SK-N-SH (cell line): ENCODE results near the gene GNG14. TPM values are rescaled to one million over a fixed set of nuclear protein-coding genes. Genes with fewer than 3 reads are reported as not detected.
A peak's percentile ranks its signal among the peaks of the same experiment; 100 is the strongest.

Experiments used
- CTCF ChIA-PET: fragments of 300-600, 350-600 bp; formaldehyde crosslinking; extraction: SDS; loops from one replicate; lab custom pipeline; 2021; lab: Yijun Ruan, JAX
- POLR2A ChIA-PET: fragments of 350-600 bp; sonication (Branson Sonifier 250); formaldehyde crosslinking; extraction: SDS; loops from one replicate; lab custom pipeline; 2020; ENCODE audit warnings: antibody characterized with exemption, inconsistent platforms; lab: Yijun Ruan, JAX
- DNase-seq: peaks from one replicate; pipeline ENCODE4 v3.0.0; 2012
- H2AFZ ChIP-seq: fragments of 200-600 bp; sonication (generic); 2 replicates; pipeline ENCODE4 v1.8.1; 2016; ENCODE audit warnings: antibody characterized with exemption, mild to moderate bottlenecking, low read depth
- H3F3A ChIP-seq: fragments of 200-600 bp; sonication (generic); replicated peaks from 2 replicates; pipeline ENCODE3; 2016; ENCODE audit warnings: antibody characterized with exemption, mild to moderate bottlenecking; ENCODE audit not compliant: insufficient read depth
- H3K27ac ChIP-seq, 2 experiments: fragments of 200-500 bp in 1 of 2; fragments of 200-600 bp in 1 of 2; sonication (Bioruptor generic) in 1 of 2; sonication (generic), shearing (Covaris generic) in 1 of 2; 2 replicates each; pipeline versions ENCODE4 v1.5.1 to v1.6.1; 2014 to 2016; ENCODE audit warnings: low read depth in 2 of 2, inconsistent platforms in 1 of 2, low read length in 1 of 2, mild to moderate bottlenecking in 1 of 2, mixed read lengths in 1 of 2
- H3K27me3 ChIP-seq: fragments of 200-600 bp; sonication (generic), shearing (Covaris generic); 2 replicates; pipeline ENCODE4 v1.6.1; 2016; ENCODE audit warnings: mixed run types; ENCODE audit not compliant: insufficient read depth
- H3K36me3 ChIP-seq, 2 experiments: fragments of 200-500 bp in 1 of 2; fragments of 200-600 bp in 1 of 2; sonication (Bioruptor generic) in 1 of 2; sonication (generic) in 1 of 2; replicated peaks in 1 of 2; 2 replicates each; pipeline versions ENCODE3 to v1.5.1; 2014 to 2016; ENCODE audit warnings: low read length in 1 of 2, mild to moderate bottlenecking in 1 of 2; ENCODE audit not compliant: insufficient read depth in 2 of 2, control insufficient read depth in 1 of 2
- H3K4me1 ChIP-seq, 2 experiments: fragments of 200-500 bp in 1 of 2; fragments of 200-600 bp in 1 of 2; sonication (Bioruptor generic) in 1 of 2; sonication (generic), shearing (Covaris generic) in 1 of 2; 2 replicates each; pipeline versions ENCODE4 v1.5.1 to v1.6.1; 2014 to 2016; ENCODE audit warnings: low read depth in 1 of 2, low read length in 1 of 2, mixed run types in 1 of 2; ENCODE audit not compliant: insufficient read depth in 2 of 2, control insufficient read depth in 1 of 2
- H3K4me2 ChIP-seq: fragments of 200-600 bp; sonication (generic), shearing (Covaris generic); 2 replicates; pipeline ENCODE4 v1.6.1; 2017; ENCODE audit warnings: mixed run types
- H3K4me3 ChIP-seq, 2 experiments: fragments of 200-500 bp in 1 of 2; fragments of 200-600 bp in 1 of 2; sonication (Bioruptor generic) in 1 of 2; sonication (generic), shearing (Covaris generic) in 1 of 2; 2 replicates each; pipeline versions ENCODE4 v1.5.1 to v1.8.1; 2014 to 2016; ENCODE audit warnings: low read depth in 2 of 2, inconsistent platforms in 1 of 2, low read length in 1 of 2, mild to moderate bottlenecking in 1 of 2, mixed read lengths in 1 of 2, moderate library complexity in 1 of 2
- H3K79me2 ChIP-seq: fragments of 200-600 bp; sonication (generic); 2 replicates; pipeline ENCODE4 v1.8.1; 2017; ENCODE audit warnings: mild to moderate bottlenecking; ENCODE audit not compliant: insufficient read depth
- H3K9ac ChIP-seq: fragments of 200-600 bp; sonication (generic); 2 replicates; pipeline ENCODE4 v1.6.1; 2017; ENCODE audit warnings: mixed run types
- H3K9me2 ChIP-seq: fragments of 200-600 bp; sonication (generic); 2 replicates; pipeline ENCODE4 v1.6.1; 2017; ENCODE audit warnings: mixed run types
- H3K9me3 ChIP-seq: fragments of 200-600 bp; sonication (generic); 2 replicates; pipeline ENCODE4 v1.6.1; 2017; ENCODE audit warnings: mixed run types, mild to moderate bottlenecking, moderate library complexity
- H4K20me1 ChIP-seq: fragments of 200-600 bp; sonication (generic); 2 replicates; pipeline ENCODE4 v1.6.1; 2017; ENCODE audit warnings: mild to moderate bottlenecking, mixed run types; ENCODE audit not compliant: insufficient read depth
- CHD2 ChIP-seq: fragments of 150-350 bp; IDR thresholded peaks from 2 replicates; pipeline ENCODE4 v1.6.1; 2018; ENCODE audit warnings: low read length; ENCODE audit not compliant: partially characterized antibody
- ELF1 ChIP-seq: IDR thresholded peaks from 2 replicates; pipeline ENCODE4 v1.4.0; 2012
- EP300 ChIP-seq, 2 experiments: IDR thresholded peaks; 2 replicates each; pipeline versions ENCODE4 v1.4.0 to v1.6.1; 2012; ENCODE audit warnings: borderline replicate concordance in 1 of 2, low read depth in 1 of 2, low read length in 1 of 2
- EZH2phosphoT487 ChIP-seq: fragments of 200-600 bp; sonication (generic); IDR thresholded peaks from 2 replicates; pipeline ENCODE4 v1.6.1; 2017; ENCODE audit warnings: low read depth, mixed run types, mild to moderate bottlenecking, antibody characterized with exemption, moderate library complexity, borderline replicate concordance
- FOSL2 ChIP-seq: IDR thresholded peaks from 2 replicates; pipeline ENCODE4 v1.4.0; 2012; ENCODE audit warnings: low read depth, mild to moderate bottlenecking, moderate library complexity, borderline replicate concordance
- FOXJ3 ChIP-seq: sonication (generic); formaldehyde crosslinking; IDR thresholded peaks from 2 replicates; pipeline ENCODE4 v1.5.1; 2020; ENCODE audit warnings: mild to moderate bottlenecking, missing genetic modification reagents
- FOXM1 ChIP-seq: IDR thresholded peaks from 2 replicates; pipeline ENCODE4 v1.4.0; 2012; ENCODE audit warnings: low read depth, mild to moderate bottlenecking
- GABPA ChIP-seq: IDR thresholded peaks from 2 replicates; pipeline ENCODE4 v1.4.0; 2012; ENCODE audit warnings: low read depth, mild to moderate bottlenecking
- GATA2 ChIP-seq: sonication (generic); formaldehyde crosslinking; IDR thresholded peaks from 2 replicates; pipeline ENCODE4 v1.5.0; 2020; ENCODE audit warnings: mild to moderate bottlenecking, missing genetic modification reagents
- MAX ChIP-seq: IDR thresholded peaks from 2 replicates; pipeline ENCODE4 v1.4.0; 2012; ENCODE audit warnings: low read depth
- MEF2A ChIP-seq: IDR thresholded peaks from 2 replicates; pipeline ENCODE4 v1.4.0; 2012; ENCODE audit warnings: low read depth, borderline replicate concordance
- MXI1 ChIP-seq: IDR thresholded peaks from 2 replicates; pipeline ENCODE4 v1.6.1; 2012; ENCODE audit warnings: mild to moderate bottlenecking, low read depth, low read length, improper control_type of control experiment
- NFIC ChIP-seq: IDR thresholded peaks from 2 replicates; pipeline ENCODE4 v1.4.0; 2012; ENCODE audit warnings: borderline replicate concordance
- NRF1 ChIP-seq: IDR thresholded peaks from 2 replicates; pipeline ENCODE4 v1.6.1; 2012; ENCODE audit warnings: low read depth, mild to moderate bottlenecking, low read length
- PBX3 ChIP-seq: IDR thresholded peaks from 2 replicates; pipeline ENCODE4; 2012
- POLR2AphosphoS5 ChIP-seq: IDR thresholded peaks from 2 replicates; pipeline ENCODE4 v1.6.1; 2012; ENCODE audit warnings: low read depth, low read length
- RAD21 ChIP-seq: IDR thresholded peaks from 2 replicates; pipeline ENCODE4 v1.6.1; 2012; ENCODE audit warnings: mild to moderate bottlenecking, low read length
- RCOR1 ChIP-seq: fragments of 150-350 bp; IDR thresholded peaks from 2 replicates; pipeline ENCODE4 v1.6.1; 2017; ENCODE audit warnings: antibody characterized with exemption, low read length
- RFX5 ChIP-seq: IDR thresholded peaks from 2 replicates; pipeline ENCODE4 v1.6.1; 2012; ENCODE audit warnings: mild to moderate bottlenecking, improper control_type of control experiment, low read length
- RXRA ChIP-seq: IDR thresholded peaks from 2 replicates; pipeline ENCODE4 v1.4.0; 2012; ENCODE audit warnings: low read depth, mild to moderate bottlenecking, borderline replicate concordance
- SIN3A ChIP-seq: IDR thresholded peaks from 2 replicates; pipeline ENCODE4 v1.6.1; 2012; ENCODE audit warnings: low read depth, mild to moderate bottlenecking, low read length, moderate library complexity, borderline replicate concordance
- SMC3 ChIP-seq: IDR thresholded peaks from 2 replicates; pipeline ENCODE4 v1.6.1; 2012; ENCODE audit warnings: low read depth, low read length, improper control_type of control experiment
- TAF1 ChIP-seq: IDR thresholded peaks from 2 replicates; pipeline ENCODE4 v1.6.1; 2012; ENCODE audit warnings: low read depth, mild to moderate bottlenecking, low read length, moderate library complexity, borderline replicate concordance
- TCF12 ChIP-seq: IDR thresholded peaks from 2 replicates; pipeline ENCODE4 v1.4.0; 2012
- TEAD4 ChIP-seq: IDR thresholded peaks from 2 replicates; pipeline ENCODE4 v1.4.0; 2012; ENCODE audit warnings: mild to moderate bottlenecking, borderline replicate concordance; ENCODE audit not compliant: insufficient read depth
- USF1 ChIP-seq: IDR thresholded peaks from 2 replicates; pipeline ENCODE4 v1.4.0; 2012; ENCODE audit warnings: low read depth, borderline replicate concordance
- YY1 ChIP-seq: IDR thresholded peaks from 2 replicates; pipeline ENCODE4 v1.4.0; 2012; ENCODE audit warnings: low read depth, mild to moderate bottlenecking
- ZBTB33 ChIP-seq: IDR thresholded peaks from 2 replicates; pipeline ENCODE4 v1.4.0; 2012; ENCODE audit warnings: low read depth, borderline replicate concordance
- WGBS: methylation state at CpG from one replicate; pipeline ENCODE4 v1.1.6; 2017; ENCODE audit warnings: low lambda C conversion rate; 5-methylcytosine and 5-hydroxymethylcytosine counted together
- polyA plus RNA-seq, 3 experiments: library from polyadenylated mRNA; depleted of rRNA; stranded (reverse); fragments of >200 nt; gene quantifications; 2 replicates each; pipeline ENCODE4 v1.2.3, GENCODE V29; 2012
- TF ChIP-seq, protein P1 (sequence below): fragments of 200-600 bp; sonication (generic); IDR thresholded peaks from 2 replicates; pipeline ENCODE4 v1.6.1; 2017; ENCODE audit warnings: antibody characterized with exemption, mild to moderate bottlenecking, moderate library complexity

GNG14 gene
- polyA plus RNA-seq, 1 of the 3 experiments (the other 2 are of a cell fraction) = not detected

DNA sequence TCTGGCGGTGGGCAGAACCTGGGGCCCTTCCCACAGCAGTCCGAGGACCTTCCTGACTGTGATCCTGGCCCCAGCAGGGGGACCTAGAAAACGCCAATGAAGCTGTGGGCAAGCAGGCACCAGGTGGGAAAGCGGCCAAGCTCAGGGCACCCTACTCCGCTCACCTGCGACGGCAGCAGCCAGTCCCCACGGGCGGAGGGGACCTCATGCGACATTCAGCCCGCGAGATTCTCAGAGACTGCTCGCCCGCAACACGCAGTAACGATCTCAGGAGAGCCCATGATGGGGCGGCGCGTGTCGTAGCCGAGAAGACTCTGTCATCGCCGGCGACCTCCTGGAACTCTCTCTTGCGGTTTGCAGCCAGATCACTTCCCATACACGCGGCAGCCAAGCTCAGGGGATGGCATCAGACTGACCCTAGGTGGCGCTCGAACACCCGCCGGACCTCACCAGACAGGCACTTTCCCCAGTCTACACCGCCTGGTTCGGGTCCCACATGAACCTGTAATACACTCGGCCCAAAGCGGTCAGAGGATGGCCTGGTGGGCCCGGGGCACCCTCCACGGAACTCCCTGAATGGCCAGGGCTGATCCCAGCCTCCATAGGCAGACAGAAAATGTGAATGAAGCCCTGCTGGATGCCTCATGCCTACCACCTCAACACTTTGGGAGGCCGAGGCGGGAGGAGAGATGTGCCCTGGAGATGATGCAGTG, 47.7 kb upstream of the GNG14 start:
- POLR2A ChIA-PET = interaction anchor here (0.6 to 0.9 kb wide), 2 partner anchors 152 to 242 kb away, joined by 3 read pairs; no protein-coding TSS in a partner anchor
- 26% methylated on average over 23 of the region's 39 CpGs for WGBS
- DNase-seq = peak; percentile 92
- TF ChIP-seq FOXM1 (no peak), TCF12 (no peak), EP300 (IDR thresholded peaks at IDR 0.05; ENCODE audit: borderline replicate concordance in 1 of 2, low read depth in 1 of 2, low read length in 1 of 2) (no peak), NFIC (no peak), RXRA (no peak), ZBTB33 (no peak), RFX5 (no peak), FOSL2 (no peak), GATA2 (CRISPR knock-in tag) (no peak), GABPA (no peak), POLR2AphosphoS5 (no peak), MAX (peak; percentile 65; the same call in 1 of the 2 replicates), USF1 (no peak), CHD2 (no peak), SIN3A (no peak), ELF1 (no peak), YY1 (no peak), SMC3 (peak; percentile 22; the same call in 1 of the 2 replicates), RAD21 (peak; percentile 51), MXI1 (peak; percentile 28; the same call in 1 of the 2 replicates), FOXJ3 (CRISPR knock-in tag) (no peak), MEF2A (no peak), EZH2phosphoT487 (no peak), PBX3 (no peak), TEAD4 (no peak), TAF1 (no peak), NRF1 (no peak), RCOR1 (no peak)
- TF ChIP-seq, protein P1, sequence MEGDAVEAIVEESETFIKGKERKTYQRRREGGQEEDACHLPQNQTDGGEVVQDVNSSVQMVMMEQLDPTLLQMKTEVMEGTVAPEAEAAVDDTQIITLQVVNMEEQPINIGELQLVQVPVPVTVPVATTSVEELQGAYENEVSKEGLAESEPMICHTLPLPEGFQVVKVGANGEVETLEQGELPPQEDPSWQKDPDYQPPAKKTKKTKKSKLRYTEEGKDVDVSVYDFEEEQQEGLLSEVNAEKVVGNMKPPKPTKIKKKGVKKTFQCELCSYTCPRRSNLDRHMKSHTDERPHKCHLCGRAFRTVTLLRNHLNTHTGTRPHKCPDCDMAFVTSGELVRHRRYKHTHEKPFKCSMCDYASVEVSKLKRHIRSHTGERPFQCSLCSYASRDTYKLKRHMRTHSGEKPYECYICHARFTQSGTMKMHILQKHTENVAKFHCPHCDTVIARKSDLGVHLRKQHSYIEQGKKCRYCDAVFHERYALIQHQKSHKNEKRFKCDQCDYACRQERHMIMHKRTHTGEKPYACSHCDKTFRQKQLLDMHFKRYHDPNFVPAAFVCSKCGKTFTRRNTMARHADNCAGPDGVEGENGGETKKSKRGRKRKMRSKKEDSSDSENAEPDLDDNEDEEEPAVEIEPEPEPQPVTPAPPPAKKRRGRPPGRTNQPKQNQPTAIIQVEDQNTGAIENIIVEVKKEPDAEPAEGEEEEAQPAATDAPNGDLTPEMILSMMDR = peak; percentile 71

More for the DNA sequence above, 47.7 kb upstream of the GNG14 start:
- Histone ChIP-seq H3K4me3 (peak overlapping the region in 1 of 2 experiments; percentile 46; a peak in 2 of 4 replicates), H2AFZ (peak overlapping the region; percentile 89; the same call in 1 of the 2 replicates), H3F3A (no peaks in the 10 kb centered on the region), H3K9me3 (no peaks in the 10 kb centered on the region), H3K79me2 (no peaks in the 10 kb centered on the region), H3K9me2 (no peaks in the 10 kb centered on the region), H3K4me2 (peak overlapping the region; percentile 10; the same call in 1 of the 2 replicates), H4K20me1 (no peaks in the 10 kb centered on the region), H3K9ac (no peak overlapping the region), H3K27ac (no peak overlapping the region), H3K27me3 (no peaks in the 10 kb centered on the region), H3K4me1 (peaks cover 0 to 5% of the 10 kb centered on the region in 2 experiments; a peak in 1 of 4 replicates), H3K36me3 (no peaks in the 10 kb centered on the region)
- CTCF ChIA-PET = interaction anchor here (0.6 to 2.5 kb wide), 29 partner anchors 9 to 153 kb away, joined by 3 to 15 read pairs (median 4); partner anchors contain the start of genes MAN2B1, WDR83, ZNF490 and ZNF791
